ENCODE measurements around the gene HLA-DPA1. TPM values are rescaled to one million over a fixed set of nuclear protein-coding genes. Genes with fewer than 3 reads are reported as not detected.

The HLA-DPA1 gene
- total RNA-seq, 1 donor from 2014 or later: 12.7 TPM

GRCh38 chr6:33088931-33089620, 15.6 kb upstream of the HLA-DPA1 start:
- no peak for ATAC-seq

- ATAC-seq: no peak
Measured at GRCh38 chr6:33088258-33088930, 14.9 kb upstream of the HLA-DPA1 start.

- ATAC-seq: no peak
Measured at GRCh38 chr6:33085627-33086026, 12.2 kb upstream of the HLA-DPA1 start.

DNA sequence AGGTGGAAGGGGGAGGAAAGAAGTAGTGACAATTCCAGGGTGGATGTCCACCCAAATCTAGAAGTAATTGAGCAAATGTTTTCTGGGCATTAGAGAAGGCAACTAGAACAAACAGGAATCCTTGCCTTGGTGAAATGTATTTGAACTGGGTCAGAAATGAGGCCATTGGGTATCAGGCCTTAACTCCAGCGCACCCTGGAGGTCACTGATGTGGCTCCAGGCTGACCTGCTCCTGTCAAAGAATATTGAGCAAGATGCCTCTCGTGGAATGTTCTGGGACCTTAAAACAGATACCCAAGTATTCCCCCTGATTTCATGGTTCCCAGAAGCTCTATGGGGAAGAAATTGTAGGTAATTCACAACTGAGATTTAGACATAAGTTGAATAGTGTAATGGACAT, 9.3 kb upstream of the HLA-DPA1 start:
- ATAC-seq: peak; percentile 54

GRCh38 chr6:33081098-33081824, 7.8 kb upstream of the HLA-DPA1 start:
- ATAC-seq: peak; percentile 9

GRCh38 chr6:33080127-33081089, 7.0 kb upstream of the HLA-DPA1 start:
- peak; percentile 37 for ATAC-seq

GRCh38 chr6:33079580-33079979, 6.1 kb upstream of the HLA-DPA1 start:
- ATAC-seq: no peak

GRCh38 chr6:33078919-33079521, 5.6 kb upstream of the HLA-DPA1 start:
- ATAC-seq: no peak

DNA sequence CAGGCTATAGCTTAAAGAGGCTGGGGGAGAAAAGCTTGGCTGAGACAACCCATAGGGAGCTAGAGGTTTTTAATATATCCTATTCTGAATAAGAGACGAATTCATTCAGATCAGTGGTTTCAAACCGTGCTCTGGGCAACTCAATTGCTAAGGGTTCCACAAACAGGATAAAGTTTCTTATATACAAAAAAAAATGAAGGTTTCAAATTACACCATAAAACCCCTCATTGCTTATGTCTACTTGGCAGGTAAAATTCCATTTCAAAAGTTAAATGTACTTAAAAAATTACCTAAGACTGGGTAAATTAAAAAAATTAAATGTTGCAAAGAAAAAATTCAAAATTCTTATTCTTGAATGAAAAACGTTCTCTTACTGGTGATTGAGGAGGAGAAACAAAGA, 5.0 kb upstream of the HLA-DPA1 start:
- no peak for ATAC-seq

GRCh38 chr6:33077908-33078307, 4.5 kb upstream of the HLA-DPA1 start:
- no peak for ATAC-seq

DNA sequence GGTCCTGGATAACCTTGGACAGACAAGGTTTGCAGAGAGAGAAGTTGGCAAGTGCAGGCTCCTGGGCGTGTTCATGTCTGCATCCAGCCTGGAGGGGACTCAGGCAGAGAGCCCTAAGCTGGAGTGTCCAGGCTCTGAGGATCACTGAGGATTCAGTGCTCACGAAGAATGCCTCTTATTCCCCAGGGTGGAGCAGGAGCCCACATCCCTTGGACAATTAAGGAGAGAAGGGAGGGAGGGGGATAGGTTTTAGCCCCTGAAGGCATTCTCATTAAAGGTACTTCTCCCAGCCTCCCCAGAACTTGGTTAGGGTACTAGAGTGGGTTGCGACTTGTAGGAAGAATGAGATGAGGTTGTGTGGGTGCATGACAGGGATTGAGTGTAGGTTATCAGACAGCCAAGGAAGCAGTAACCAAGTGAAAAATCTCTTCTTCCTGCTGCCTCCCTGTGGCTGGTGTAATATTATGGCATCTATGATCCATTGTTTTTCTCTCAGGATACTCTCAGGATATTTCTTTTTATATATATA, 3.0 kb upstream of the HLA-DPA1 start:
- ATAC-seq: no peak

DNA sequence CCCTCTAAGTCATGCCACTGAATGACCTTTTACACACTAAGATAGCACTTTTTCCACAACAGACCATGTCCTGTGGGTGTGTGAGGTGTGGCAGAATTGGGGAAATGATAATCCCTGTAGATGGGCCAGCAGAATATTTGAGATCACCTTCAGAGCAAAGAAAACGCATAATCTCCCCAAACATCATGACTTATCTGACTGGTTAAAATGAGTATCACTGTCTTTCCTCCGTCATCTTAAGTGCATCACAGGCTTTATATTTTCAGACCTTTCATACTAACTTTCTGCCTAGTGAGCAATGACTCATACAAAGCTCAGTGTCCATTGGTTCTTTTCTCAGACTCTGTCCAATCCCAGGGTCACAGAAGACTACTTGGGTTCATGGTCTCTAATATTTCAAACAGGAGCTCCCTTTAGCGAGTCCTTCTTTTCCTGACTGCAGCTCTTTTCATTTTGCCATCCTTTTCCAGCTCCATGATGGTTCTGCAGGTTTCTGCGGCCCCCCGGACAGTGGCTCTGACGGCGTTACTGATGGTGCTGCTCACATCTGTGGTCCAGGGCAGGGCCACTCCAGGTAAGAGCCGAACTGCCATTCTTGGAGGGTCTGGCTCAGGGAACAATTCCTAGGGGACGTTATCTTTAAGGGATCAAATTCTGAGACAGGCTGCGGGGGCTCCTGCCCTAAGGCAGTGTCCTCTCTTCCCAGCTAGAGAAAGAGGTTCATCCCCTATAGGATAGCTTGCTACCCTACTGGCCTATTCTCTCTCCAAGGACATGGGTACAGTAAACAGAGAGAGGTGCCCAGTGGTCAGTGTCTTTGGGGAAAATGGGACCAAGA, 2.3 kb upstream of the HLA-DPA1 start, which contains the start of gene HLA-DPB1:
TSS of gene HLA-DPB1 (plus strand) at position 423 of the 838 bp plus-strand sequence. CDS start at position 475, 52 bp downstream.
- ATAC-seq: peak; percentile 82

DNA sequence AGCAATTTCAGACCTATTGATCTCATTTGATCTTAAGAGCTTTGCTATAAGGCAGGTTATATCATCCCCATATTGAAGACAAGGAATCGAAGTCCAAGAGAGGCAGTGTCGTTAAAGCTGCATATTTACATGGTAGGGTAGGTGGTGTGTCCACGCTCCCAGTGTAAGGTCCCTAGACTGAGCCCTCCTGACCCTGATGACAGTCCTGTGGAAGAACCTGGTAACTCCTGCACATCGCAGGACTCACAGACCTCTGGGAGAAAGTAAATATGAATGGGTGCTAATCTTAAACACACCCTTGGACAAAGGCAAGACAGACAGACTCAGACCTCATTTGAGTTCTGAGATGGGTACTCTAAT, 1.7 kb upstream of the HLA-DPA1 start:
- no peak for ATAC-seq

GRCh38 chr6:33072508-33073100, 845 bp downstream of the HLA-DPA1 start:
- no peak for ATAC-seq

DNA sequence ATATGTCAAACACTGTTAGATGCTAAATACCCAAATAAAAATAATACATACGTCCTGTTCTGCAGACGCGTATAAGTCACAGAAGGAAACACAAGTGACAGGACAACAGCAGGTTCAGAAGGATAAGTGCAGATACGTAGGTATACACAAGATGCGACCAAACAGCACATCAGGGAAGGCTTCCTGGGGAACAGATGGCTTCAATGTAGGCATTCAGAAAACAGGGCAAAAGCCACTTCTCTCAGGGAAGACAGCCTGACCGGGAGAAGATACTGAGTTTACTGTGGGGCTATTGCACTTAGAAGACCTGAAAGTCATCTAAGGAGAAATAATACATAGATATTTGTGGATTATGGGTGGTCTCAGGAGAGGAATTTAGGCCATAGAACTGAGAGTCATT, 1.9 kb downstream of the HLA-DPA1 start:
- no peak for ATAC-seq

- no peak for ATAC-seq
Measured at GRCh38 chr6:33070909-33071308, 2.5 kb downstream of the HLA-DPA1 start.

GRCh38 chr6:33069021-33069738, 4.3 kb downstream of the HLA-DPA1 start:
- no peak for ATAC-seq

DNA sequence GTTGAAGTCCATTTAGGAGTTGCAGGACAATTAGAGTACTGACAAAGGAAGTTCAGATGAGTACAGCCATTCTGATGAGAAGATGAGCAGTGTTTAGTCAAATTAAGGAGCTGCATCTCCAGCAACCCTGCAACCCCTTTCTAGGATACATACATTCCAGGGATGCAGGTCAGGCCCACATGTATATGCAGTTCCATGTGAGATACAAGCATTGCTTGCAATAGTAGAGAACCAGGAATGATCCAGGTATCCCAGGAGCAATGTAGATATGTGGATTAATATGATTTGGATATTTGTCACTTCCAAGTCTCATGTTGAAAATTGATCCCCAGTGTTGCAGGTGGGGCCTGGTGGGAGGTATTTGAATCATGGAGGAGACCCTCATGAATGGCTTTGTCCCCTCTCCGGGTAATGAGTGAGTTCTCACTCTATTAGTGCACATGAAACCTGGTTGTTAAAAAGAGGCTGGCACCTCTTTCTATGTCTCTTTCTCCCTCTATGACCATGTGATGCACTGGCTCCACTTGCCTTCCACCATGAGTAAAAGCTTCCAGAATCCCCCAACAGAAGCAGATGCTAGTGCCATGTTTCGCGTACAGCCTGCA, 6.4 kb downstream of the HLA-DPA1 start:
- ATAC-seq: no peak

- ATAC-seq: no peak
Measured at GRCh38 chr6:33065312-33065711, 8.1 kb downstream of the HLA-DPA1 start.
